ENCODE results near the gene CYP24A1. TPM values are rescaled to one million over a fixed set of nuclear protein-coding genes. Genes with fewer than 3 reads are reported as not detected.

Gene CYP24A1
- polyA plus RNA-seq, 1 of the 3 experiments (the other 2 are of a cell fraction): 8.8 TPM

- Histone ChIP-seq H3K4me2 (0 out of 2 replicates have a peak overlapping the region, but pooled peaks have one; percentile 88), H2AFZ (ENCODE audit: low read depth) (peak overlapping the region; percentile 86; the same call in 1 of the 2 replicates), H3K9ac (no peak overlapping the region; the same call in 1 of the 2 replicates)
Observed at GRCh38 chr20:54207053-54207742, 33.4 kb upstream of the CYP24A1 start.

GRCh38 chr20:54205450-54205849 is 31.7 kb upstream of the CYP24A1 start:
- H4K20me1 ChIP-seq (ENCODE audit: insufficient read depth): no peaks in the 10 kb centered on the region; the same call in 1 of the 2 replicates
- H2AFZ ChIP-seq (ENCODE audit: low read depth): no peak overlapping the region
- H3K9me3 ChIP-seq: no peaks in the 10 kb centered on the region
- no peak overlapping the region for H3K4me2 ChIP-seq
- no peaks in the 10 kb centered on the region for H3K9me2 ChIP-seq
- 78% methylated on average over 8 of the region's 8 CpGs for WGBS (ENCODE audit: low lambda C conversion rate)
- no peaks in the 10 kb centered on the region for H3K27me3 ChIP-seq (ENCODE audit: insufficient read depth)
- no peak overlapping the region for H3K27ac ChIP-seq (ENCODE audit: low read depth in 2 of 2, low read length in 1 of 2)
- no peak overlapping the region for H3K4me3 ChIP-seq (ENCODE audit: low read depth in 2 of 2, low read length in 1 of 2)
- no peaks in the 10 kb centered on the region for H3K36me3 ChIP-seq (replicated peaks in 1 of 2; ENCODE audit: control insufficient read depth in 1 of 2, insufficient read depth in 2 of 2, low read length in 1 of 2)
- peaks cover 2% of the 10 kb centered on the region for H3F3A ChIP-seq (replicated peaks; ENCODE audit: insufficient read depth)
- TF ChIP-seq JUND (IDR thresholded peaks at IDR 0.05): no peak
- no peak for DNase-seq
- ChIA-PET CTCF (interaction anchor here (19.4 kb wide), 1 partner anchor 105 kb away, joined by 499 read pairs; no protein-coding TSS in a partner anchor), POLR2A (no interaction called here)
- H3K9ac ChIP-seq: no peak overlapping the region
- H3K4me1 ChIP-seq (ENCODE audit: control insufficient read depth in 1 of 2, insufficient read depth in 2 of 2, low read depth in 1 of 2, low read length in 1 of 2): peaks cover 5 to 9% of the 10 kb centered on the region in 2 experiments; a peak in 2 of 4 replicates
- peaks cover 25% of the 10 kb centered on the region for H3K79me2 ChIP-seq (ENCODE audit: insufficient read depth)

More at GRCh38 chr20:54207053-54207742, 33.4 kb upstream of the CYP24A1 start:
- no peak for TF ChIP-seq EZH2phosphoT487 (IDR thresholded peaks at IDR 0.05; ENCODE audit: borderline replicate concordance, low read depth)
- POLR2A ChIA-PET: interaction anchor here (0.9 kb wide), 1 partner anchor 104 kb away, joined by 3 read pairs; no protein-coding TSS in a partner anchor
- DNase-seq: no peak
- peak overlapping the region; percentile 88 to 97; a peak in 3 of 4 replicates for H3K4me3 ChIP-seq (ENCODE audit: low read depth in 2 of 2, low read length in 1 of 2)
- no peaks in the 10 kb centered on the region for H3K9me3 ChIP-seq
- CTCF ChIA-PET: interaction anchor here (0.6 to 19.4 kb wide), 33 partner anchors 7 to 1971 kb away, joined by 3 to 499 read pairs (median 3); no protein-coding TSS in a partner anchor
- peaks cover 5 to 9% of the 10 kb centered on the region in 2 experiments; a peak in 2 of 4 replicates for H3K4me1 ChIP-seq (ENCODE audit: control insufficient read depth in 1 of 2, insufficient read depth in 2 of 2, low read depth in 1 of 2, low read length in 1 of 2)
- H3K9me2 ChIP-seq: no peaks in the 10 kb centered on the region
- no peak overlapping the region; a peak in 1 of 4 replicates for H3K27ac ChIP-seq (ENCODE audit: low read depth in 2 of 2, low read length in 1 of 2)
- H3K36me3 ChIP-seq (replicated peaks in 1 of 2; ENCODE audit: control insufficient read depth in 1 of 2, insufficient read depth in 2 of 2, low read length in 1 of 2): peaks cover 0 to 9% of the 10 kb centered on the region in 2 experiments
- WGBS (ENCODE audit: low lambda C conversion rate): 30% methylated on average over 7 of the region's 7 CpGs
- no peaks in the 10 kb centered on the region; the same call in none of the 2 replicates for H4K20me1 ChIP-seq (ENCODE audit: insufficient read depth)
- no peaks in the 10 kb centered on the region for H3K27me3 ChIP-seq (ENCODE audit: insufficient read depth)
- peaks cover 42% of the 10 kb centered on the region for H3K79me2 ChIP-seq (ENCODE audit: insufficient read depth)
- peaks cover 2% of the 10 kb centered on the region for H3F3A ChIP-seq (replicated peaks; ENCODE audit: insufficient read depth)

- Histone ChIP-seq H3K4me2 (no peak overlapping the region), H3K36me3 (replicated peaks in 1 of 2; ENCODE audit: control insufficient read depth in 1 of 2, insufficient read depth in 2 of 2, low read length in 1 of 2) (no peaks in the 10 kb centered on the region), H3K9me2 (no peaks in the 10 kb centered on the region), H3K9me3 (no peaks in the 10 kb centered on the region), H3K9ac (no peak overlapping the region), H4K20me1 (ENCODE audit: insufficient read depth) (no peaks in the 10 kb centered on the region), H3K4me1 (ENCODE audit: control insufficient read depth in 1 of 2, insufficient read depth in 2 of 2, low read depth in 1 of 2, low read length in 1 of 2) (peaks cover 4 to 5% of the 10 kb centered on the region in 2 experiments; a peak in 2 of 4 replicates), H3F3A (replicated peaks; ENCODE audit: insufficient read depth) (peaks cover 6% of the 10 kb centered on the region), H3K4me3 (ENCODE audit: low read depth in 2 of 2, low read length in 1 of 2) (no peak overlapping the region), H3K27ac (ENCODE audit: low read depth in 2 of 2, low read length in 1 of 2) (no peak overlapping the region), H3K27me3 (ENCODE audit: insufficient read depth) (no peaks in the 10 kb centered on the region), H2AFZ (ENCODE audit: low read depth) (no peak overlapping the region), H3K79me2 (ENCODE audit: insufficient read depth) (peaks cover 15% of the 10 kb centered on the region)
- ChIA-PET CTCF (interaction anchor here (0.6 to 19.4 kb wide), 2 partner anchors 51 to 104 kb away, joined by 3 to 499 read pairs; no protein-coding TSS in a partner anchor), POLR2A (no interaction called here)
- no peak for DNase-seq
- WGBS (ENCODE audit: low lambda C conversion rate): 82% methylated on average over 5 of the region's 5 CpGs
- TF ChIP-seq ZBTB33 (IDR thresholded peaks at IDR 0.05; ENCODE audit: borderline replicate concordance, low read depth): no peak
- TF ChIP-seq EZH2phosphoT487 (IDR thresholded peaks at IDR 0.05; ENCODE audit: borderline replicate concordance, low read depth): no peak
- TF ChIP-seq RAD21 (IDR thresholded peaks at IDR 0.05; ENCODE audit: low read length): no peak
- TF ChIP-seq REST (IDR thresholded peaks at IDR 0.05; ENCODE audit: low read depth, low read length): no peak
- no peak for TF ChIP-seq EP300 (IDR thresholded peaks at IDR 0.05; ENCODE audit: borderline replicate concordance in 1 of 2, low read depth in 1 of 2, low read length in 1 of 2)
- TF ChIP-seq PBX3 (IDR thresholded peaks at IDR 0.05): no peak
Observed at GRCh38 chr20:54204481-54204880, 30.7 kb upstream of the CYP24A1 start.

Measured in SK-N-SH (cell line).